ENCODE data around the gene LRP2BP.

DNA sequence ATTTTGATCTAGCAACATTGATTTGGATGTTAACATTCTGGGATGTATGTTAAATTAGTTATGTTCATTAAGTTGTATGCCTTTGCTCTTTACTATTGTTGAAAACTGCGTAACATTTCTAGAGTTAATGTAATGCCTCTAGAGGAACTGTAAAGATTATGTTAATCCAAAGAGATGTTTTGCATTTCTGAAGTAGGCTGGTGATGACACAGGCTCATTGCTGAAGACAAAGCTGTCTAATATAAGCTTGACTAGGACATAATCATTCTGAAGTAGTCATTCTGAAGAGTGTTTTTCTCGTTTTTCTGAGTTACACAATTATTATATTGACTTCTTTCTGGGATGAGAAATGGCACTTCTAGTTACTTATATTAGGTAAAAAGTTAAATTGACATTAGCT lies 72.9 kb downstream of the LRP2BP start:
- TF ChIP-seq SMC3 (IDR thresholded peaks at IDR 0.05; ENCODE audit: low read depth, low read length) (no peak), MAFK (IDR thresholded peaks at IDR 0.05; ENCODE audit: low read depth, low read length) (no peak), POLR2A (IDR thresholded peaks at IDR 0.05; ENCODE audit: low read depth, low read length) (no peak)
- TF ChIP-seq, protein P1, sequence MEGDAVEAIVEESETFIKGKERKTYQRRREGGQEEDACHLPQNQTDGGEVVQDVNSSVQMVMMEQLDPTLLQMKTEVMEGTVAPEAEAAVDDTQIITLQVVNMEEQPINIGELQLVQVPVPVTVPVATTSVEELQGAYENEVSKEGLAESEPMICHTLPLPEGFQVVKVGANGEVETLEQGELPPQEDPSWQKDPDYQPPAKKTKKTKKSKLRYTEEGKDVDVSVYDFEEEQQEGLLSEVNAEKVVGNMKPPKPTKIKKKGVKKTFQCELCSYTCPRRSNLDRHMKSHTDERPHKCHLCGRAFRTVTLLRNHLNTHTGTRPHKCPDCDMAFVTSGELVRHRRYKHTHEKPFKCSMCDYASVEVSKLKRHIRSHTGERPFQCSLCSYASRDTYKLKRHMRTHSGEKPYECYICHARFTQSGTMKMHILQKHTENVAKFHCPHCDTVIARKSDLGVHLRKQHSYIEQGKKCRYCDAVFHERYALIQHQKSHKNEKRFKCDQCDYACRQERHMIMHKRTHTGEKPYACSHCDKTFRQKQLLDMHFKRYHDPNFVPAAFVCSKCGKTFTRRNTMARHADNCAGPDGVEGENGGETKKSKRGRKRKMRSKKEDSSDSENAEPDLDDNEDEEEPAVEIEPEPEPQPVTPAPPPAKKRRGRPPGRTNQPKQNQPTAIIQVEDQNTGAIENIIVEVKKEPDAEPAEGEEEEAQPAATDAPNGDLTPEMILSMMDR (conservative IDR thresholded peaks at IDR 0.05; ENCODE audit: low read depth, low read length), result no peak

Data from IMR-90 (cell line).